ENCODE measurements around the gene KLHDC3.
"Not testable (repeated sequence)": the region's sequence is repeated elsewhere in the genome, so short reads cannot be mapped to it uniquely, and the experiment has no call there.

KLHDC3 gene

DNA sequence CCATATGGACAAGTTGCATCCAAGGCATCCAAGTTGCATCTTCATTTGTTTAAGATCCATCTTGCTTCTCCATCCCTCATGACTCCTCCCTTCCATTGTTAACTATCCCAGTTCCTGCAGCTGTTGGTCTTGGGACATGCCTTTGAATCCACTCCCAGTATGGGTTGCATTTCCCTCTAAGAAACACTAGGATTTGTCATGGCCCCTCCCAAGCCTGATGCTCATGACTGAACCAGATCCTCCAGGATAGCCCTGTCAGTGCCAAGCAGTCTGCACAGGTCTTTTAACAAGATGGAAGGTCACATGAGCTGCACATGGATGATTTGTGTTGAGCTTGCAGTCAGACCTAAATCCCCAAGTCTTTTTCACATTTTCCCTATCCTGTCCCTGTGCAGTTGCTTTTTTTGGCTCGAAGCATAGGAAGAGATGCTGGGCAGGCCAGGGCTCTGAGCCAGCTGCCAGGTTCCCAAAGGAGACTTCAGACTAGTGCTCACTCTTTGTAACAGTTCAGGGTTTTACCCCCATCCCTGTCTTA, 25.5 kb upstream of the KLHDC3 start:
- no peak for DNase-seq (ENCODE audit: low spot score)

DNA sequence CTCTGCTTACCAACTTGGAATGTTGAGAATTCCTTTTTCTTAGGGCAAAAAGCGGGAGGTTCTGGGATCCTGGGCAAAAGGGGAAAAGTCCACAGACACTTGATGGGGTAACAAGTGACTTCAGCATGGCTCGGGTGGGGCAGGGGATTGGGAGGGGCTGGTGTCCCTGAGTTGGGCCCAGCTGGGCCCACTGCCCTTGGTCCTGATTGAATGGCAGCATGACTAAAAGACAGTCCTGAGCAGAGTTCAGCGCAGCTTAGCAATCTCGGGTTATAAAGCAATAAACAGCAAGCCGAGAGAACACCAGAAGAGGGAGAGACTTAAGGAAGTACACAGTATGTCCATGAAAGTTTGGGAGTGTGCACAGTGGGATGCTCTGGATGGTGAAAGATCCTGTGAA, 24.1 kb upstream of the KLHDC3 start:
- no peak for DNase-seq (ENCODE audit: low spot score)

DNA sequence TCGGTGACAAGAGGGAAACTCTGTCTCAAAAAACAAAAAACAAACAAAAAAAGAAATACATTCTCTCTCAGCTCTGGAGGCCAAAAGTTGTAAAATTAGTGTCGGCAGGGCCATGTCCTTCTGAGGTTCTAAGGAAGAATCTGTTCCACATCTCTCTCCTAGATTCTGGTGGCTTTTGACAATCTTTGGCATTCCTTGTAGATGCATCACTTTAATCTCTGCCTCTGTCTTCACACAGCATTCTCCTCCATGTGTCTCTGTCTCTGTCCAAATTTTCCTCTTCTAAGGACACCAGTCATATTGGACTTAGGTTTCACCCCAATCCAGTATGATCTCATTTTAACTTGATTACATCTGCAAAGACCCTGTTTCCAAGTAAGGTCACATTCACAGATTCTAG, 20.6 kb upstream of the KLHDC3 start:
- DNase-seq (ENCODE audit: low spot score): no peak

DNA sequence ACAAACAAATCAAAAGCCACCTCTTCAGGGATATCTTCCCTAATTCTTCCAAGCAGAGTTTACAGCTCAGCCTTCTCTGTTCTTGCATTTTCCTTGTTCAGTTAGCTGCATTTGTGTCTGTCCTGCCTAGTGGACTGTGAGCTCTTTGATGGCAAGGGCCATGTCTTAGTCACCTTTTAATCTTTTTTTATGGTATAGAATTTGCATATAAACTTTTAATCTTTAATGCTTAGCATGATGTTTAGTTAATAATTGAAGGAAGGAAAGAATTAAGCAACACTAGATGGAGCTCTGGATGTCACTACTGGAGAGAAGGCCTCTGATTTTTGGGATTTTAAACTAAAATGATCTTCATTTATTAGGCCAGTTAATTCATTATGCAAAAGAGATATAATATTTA, 17.5 kb upstream of the KLHDC3 start:
- no peak for DNase-seq (ENCODE audit: low spot score)

DNA sequence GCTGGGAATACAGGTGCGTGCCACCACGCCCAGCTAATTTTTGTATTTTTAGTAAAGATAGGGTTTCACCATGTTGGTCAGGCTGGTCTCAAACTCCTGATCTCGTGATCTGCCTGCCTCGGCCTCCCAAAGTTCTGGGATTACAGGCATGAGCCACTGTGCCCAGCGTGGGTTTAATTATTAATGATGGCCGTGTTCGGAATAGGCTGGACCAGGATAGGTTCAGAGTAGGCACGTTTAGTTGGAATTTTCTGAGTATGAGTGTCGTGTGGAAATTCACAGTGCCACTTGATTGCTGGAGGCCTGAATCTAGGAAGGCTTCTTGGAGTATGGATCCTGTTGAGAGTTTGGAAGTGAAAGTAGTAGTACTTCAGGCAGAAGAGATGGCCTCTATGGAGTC, 15.8 kb upstream of the KLHDC3 start:
- not testable (repeated sequence) for DNase-seq (ENCODE audit: low spot score)

DNA sequence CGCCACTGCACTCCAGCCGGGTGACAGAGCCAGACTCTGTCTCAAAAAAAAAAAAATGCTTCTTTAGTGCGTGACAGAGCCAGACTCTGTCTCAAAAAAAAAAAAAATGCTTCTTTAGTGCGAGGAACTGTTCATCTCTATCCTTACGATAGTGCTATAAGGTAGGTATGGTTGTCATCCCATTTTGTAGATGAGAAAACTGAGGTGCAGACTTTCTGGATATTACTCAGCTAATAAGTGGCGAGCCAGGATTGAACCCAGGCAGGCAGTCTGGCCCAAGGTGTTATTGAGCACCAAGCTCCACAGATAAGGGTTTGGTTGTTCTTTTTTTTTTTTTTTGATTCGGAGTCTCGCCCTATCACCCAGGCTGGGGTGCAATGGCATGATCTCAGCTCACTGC, 12.2 kb upstream of the KLHDC3 start:
- DNase-seq (ENCODE audit: low spot score): no peak

DNA sequence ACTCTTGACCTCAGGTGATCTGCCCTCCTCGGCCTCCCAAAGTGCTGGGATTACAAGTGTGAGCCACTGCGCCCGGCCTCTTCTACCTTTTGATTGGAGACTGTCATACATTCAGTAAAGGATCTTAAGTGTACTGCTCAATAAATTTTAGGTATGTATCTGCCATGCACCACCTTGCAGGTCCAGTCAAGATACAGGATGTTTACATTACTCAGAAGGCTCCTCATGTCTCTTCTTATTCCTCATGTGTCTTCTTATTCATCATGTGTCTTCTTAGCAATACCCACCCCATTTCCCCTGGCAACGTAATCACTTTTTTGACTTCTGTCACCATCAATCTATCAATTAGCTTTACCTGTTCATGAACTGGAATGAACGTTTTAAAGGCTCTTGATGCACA, 8.2 kb upstream of the KLHDC3 start:
- DNase-seq (ENCODE audit: low spot score): no peak

DNA sequence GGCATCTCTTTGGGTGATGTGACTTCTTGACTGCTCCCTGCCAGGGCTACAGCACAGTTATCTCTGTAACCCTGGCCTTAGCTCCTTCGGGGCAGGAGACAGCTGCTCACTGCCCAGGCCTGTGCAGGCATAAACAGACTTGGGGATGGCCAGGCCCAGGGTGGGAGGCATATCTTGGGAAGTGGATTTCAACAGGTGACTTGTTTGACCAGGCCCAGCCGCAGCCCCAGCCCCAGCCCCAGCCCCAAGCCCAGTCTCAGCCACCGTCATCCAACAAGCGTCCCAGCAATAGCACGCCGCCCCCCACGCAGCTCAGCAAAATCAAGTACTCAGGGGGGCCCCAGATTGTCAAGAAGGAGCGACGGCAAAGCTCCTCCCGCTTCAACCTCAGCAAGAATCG, 7.8 kb upstream of the KLHDC3 start:
- DNase-seq (ENCODE audit: low spot score): no peak

DNA sequence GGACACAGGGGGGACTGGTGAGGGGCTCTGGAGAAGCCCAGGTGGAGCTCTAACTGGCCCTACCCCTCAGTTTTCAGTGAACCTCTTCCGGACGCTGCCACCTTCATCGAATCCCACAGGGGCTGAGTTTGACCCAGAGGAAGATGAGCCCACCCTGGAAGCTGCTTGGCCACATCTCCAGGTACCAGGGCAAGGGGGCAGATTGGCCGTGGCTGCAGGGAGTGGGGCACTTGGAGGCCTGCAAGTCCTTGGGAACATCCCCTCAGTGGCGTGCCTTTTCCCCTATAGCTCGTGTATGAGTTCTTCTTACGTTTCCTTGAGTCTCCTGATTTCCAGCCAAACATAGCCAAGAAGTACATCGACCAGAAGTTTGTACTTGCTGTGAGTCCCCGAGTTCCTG, 6.9 kb upstream of the KLHDC3 start:
- DNase-seq (ENCODE audit: low spot score): no peak

DNA sequence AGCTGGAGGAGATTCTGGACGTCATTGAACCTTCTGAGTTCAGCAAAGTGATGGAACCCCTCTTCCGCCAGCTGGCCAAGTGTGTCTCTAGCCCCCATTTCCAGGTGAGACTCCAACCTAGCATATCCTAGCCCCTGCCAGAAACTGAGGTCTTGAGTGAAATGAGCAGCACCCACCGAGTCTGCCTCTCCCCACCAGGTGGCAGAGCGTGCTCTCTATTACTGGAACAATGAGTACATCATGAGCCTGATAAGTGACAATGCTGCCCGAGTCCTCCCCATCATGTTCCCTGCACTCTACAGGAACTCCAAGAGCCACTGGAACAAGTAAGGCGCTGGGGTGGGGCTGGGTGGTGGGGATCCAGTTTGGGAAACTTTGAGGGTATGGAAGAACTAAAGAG, 4.9 kb upstream of the KLHDC3 start:
- peak; percentile 80 for DNase-seq (ENCODE audit: low spot score)

DNA sequence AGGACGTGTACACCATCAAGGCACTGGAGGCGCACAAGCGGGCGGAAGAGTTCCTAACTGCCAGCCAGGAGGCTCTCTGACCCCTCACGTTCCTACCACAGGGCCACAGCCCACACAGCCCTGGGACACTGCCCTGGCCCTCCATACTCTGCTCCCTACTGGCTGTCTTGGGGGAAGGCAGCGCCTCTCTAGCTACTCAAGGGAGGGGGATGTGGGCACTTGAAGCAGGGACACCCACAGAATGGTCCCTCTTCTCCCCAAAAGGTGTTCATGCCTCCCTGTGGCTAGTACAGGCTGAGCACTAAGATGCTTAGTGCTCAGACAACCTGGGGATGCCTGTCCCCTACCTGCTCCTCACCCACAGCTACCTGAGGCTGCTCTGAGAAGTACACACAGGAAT, 2.8 kb upstream of the KLHDC3 start:
- DNase-seq (ENCODE audit: low spot score): no peak

DNA sequence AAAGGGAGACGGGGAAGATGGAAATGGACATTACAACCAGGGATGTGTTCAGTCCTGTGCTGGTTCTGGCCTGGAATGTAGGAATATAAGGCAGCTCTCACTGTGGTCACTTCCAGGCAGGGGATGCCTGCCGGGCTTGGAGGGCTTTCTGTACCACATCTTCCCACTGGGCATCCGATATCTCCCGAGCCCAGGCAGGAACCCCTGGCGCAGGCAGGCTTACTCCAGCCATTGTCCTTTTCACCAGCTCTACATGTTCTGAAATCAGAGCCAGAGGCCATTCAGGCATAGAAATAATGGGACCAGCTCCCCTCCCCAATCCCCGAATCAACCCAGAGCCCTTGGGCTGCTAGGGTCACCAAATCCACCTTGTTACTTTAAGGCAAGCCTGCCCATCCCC, 1.7 kb upstream of the KLHDC3 start:
- no peak for DNase-seq (ENCODE audit: low spot score)

DNA sequence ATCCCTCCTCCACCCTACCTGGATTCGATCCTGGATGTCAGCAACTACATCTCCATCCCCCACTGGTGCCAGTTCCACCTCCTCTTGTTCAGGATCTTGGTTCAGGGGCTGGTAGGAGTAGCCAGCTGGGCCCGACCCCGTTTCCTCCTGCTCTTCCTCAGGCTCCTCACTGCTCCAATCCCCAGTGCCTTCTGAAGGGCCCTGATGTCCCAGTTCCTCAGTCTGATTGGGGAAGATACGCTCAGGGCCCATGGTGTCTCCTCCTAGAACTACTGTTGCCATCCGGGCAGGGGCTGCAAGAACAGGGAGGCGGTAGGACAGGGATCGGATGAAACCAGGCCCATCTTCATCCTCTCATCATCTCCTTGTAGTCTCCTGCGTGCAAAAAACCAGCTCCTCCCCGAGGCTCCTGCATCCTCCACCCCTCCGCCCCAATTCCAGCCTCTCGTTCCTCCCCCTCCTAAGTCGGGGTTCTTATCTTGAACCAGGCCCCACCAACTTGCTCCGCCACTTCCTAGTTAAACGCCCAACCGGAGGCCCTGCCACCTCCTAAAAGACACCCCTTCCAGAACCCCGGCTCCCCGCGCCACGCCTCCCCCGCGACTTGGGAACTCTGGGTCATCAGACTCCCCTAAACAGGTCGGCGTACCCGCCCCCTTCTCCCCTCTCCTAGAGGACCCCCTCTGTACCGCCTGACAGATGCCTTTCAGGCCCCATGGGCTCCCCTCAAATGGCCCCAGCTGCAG, 779 bp upstream of the KLHDC3 start:
- DNase-seq (ENCODE audit: low spot score): peak; percentile 22

DNA sequence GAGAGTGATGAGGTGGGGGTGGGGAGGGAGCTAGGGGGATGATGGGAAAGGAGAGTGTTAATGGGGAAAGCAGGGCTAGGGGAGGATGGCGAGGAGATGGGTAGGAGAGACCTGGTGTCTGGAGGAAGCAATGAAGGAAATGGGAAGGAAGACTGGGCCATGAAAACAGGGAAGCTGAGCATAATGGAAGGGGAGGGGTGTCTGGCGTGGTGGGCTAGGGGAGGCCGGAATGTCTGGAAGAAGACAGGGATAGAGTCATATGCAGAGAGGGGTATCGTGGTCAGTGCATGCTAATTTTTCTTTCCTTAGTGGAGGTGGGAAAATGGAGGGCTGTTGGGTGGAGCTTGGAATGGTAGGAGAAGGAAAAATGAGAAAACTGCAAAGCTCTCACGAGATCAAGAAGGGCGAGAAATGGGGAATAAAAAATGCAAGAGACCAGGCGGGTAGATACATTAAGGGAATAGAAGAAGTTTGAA, 423 bp downstream of the KLHDC3 start:
- peak; percentile 20 for DNase-seq (ENCODE audit: low spot score)

DNA sequence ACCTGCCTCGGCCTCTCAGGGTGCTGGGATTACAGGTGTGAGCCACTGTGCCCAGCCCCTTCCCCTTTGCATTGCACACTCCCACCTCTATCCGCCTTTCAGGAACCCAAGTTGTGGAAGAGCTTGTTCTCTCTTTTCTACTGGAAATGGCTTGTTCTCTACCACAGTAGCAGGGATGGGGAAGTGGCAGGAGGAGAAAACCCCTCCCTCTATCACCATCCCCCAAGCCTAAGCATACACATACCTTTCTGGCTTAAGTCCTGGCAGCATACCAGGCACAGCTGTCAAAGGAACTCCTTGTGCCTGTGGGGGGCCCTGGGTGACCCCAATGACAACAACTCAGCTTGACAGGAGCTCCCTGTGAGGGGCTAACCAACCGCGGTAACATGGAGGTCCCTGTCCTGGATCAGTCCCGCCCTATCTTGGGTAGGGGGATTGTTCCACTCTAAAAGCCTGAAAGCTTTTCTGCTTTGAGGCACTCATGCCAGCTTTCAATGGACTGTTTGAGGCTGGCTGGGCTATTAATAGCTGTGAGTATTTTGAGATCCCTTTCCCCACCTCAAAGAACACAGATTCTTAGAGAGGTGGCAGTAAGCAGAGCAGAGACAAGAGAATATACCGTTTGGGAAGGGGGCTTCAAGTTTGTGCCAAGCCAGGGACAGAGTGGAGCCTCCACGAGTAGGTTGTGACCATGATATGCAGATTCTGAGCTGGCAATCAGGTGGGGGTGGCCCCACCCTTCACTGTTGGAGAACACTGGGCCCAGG, 2.3 kb downstream of the KLHDC3 start:
- no peak for DNase-seq (ENCODE audit: low spot score)

DNA sequence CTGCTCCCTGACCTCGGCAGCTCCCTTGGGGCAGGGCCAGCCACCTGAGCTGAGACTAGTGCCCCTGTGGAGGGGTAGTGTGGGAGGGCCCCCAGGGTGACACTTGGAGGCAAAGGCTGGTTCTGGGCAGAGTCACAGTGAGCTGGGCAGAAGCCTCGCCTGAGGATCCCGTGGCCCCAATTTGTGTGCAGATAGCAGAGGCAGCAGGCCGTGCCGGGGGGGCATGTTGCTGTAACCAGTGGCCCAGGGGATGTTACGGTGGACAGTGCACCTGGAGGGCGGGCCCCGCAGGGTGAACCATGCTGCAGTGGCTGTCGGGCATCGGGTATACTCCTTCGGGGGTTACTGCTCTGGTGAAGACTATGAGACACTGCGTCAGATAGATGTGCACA, 2.9 kb downstream of the KLHDC3 start:
- no peak for DNase-seq (ENCODE audit: low spot score)

DNA sequence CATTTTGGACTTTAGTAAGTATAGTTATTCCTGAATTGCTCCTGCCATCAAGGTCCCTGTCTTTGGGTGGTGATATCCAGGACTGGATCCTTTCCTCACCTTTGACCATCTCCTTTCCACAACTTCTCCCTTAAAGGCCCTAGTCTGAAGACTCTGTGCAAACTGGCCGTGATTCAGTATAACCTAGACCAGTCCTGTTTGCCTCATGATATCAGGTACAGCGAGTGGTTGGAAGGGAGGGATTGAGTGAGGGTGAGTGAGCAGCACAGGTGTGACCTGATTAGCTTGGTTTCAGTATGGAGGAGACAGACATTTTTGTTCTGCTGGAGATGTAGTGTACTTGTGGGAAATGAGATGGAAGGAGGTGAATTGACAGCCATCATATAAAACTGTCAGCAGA, 5.1 kb downstream of the KLHDC3 start:
- no peak for DNase-seq (ENCODE audit: low spot score)

DNA sequence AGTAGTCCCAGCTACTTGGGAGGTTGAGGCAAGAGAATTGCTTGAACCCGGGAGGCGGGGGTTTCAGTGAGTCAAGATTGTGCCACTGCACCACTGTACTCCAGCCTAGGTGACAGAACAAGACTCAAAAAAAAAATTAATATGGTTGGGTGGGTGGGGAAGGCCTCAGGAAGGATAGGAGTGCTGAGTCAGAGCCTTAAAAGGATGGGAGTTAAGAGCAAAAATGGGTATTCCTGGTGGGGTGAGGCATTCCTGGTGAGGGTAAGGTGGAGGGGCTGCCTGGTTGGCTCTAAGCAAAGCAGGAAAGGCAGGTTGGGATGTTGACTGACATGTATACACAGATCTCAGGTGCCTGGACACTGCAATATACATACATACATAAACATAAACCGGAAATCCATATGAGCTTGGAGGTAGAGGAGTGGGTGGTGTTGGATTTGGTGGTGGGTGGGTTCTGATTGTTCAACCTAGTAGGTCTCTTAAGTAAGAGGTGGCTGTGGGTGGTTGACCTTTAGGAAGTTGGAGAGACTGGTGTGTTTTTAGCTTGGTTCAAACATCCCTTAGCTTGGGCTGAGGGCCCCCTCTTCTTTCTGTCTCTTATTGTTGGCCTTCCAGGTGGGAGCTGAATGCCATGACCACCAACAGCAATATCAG, 6.1 kb downstream of the KLHDC3 start:
- no peak for DNase-seq (ENCODE audit: low spot score)

DNA sequence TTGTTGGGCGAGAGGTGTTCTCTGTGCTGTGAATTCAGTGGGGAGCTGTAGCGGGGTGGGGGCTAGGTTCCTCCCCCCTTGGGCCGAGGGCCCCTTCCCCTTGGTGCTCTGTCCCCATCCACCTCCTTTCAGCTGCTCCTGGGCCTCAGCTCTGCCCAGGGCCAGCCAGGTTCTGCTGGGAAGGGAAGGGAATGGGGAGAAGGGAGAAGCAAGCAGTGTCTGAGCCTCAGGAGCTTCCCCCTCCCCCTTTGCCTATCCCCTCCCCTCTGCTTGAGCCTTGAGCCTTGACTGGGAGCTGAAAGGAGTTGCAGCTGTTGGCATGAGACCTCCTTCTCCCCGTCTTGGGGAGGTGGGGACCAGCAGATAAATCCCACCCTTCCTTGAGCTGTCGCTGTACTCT, 6.8 kb downstream of the KLHDC3 start:
- no peak for DNase-seq (ENCODE audit: low spot score)

DNA sequence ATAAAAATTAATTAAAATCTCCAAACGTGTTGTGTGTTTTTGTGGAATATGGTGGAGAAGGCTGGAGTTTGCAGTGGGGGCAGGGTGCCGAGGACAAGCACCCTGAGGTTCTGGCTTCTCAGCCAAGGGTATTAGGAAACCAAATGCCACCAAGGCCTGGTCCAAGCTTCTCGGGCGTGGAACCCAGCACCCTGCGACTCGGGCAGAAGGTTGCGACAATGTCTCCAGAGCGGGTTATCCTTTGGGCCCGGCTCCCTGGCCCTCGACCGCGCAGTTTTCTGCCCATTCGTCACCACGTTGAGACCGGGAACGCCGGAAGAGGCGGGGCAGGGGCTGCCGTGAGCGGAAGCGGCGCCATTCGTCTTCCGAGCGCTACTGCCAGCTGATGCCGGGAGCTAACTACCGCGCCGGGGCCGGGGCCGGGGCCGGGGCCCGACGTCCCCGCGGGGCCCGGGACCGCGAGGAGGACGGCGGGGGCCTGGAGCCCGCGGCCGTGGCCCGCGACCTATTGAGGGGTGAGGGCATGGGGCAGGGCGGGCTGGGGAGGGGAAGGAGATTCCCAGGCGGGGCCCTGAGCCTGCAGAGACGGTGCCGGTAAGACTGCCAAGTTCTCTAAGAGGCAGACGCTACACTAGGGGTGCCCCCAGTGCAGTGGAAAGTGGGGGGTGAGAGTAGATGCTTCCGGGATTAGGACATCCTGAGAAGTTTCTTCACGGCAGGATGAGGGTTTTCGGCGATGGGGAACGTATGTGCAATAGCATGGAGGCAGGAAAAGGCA, 7.4 kb downstream of the KLHDC3 start, which contains the start of gene RRP36:
RRP36 (plus strand) TSS at position 354 of the 778 bp plus-strand sequence; CDS start at position 386, 32 bp downstream.
- DNase-seq (ENCODE audit: low spot score): peak; percentile 68

DNA sequence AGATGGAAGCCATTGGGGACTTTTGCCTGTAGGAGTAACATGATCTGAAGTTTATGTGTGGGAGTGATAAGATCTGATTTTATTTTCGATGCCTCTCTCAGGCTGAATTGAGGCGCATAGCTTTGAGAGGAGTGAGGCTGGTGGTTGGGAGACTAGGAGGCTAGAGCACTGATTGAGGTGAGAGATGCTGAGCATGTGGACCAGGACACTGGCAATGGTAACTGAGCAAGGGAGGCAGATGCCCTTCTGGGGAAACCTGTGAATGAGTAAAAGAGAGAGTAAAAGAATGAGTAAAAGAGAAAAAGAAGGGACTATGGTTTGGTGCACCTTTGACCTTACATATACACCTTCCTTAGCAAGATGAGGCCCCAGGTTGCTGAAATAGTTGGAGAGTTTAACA, 10.4 kb downstream of the KLHDC3 start:
- DNase-seq (ENCODE audit: low spot score): no peak

DNA sequence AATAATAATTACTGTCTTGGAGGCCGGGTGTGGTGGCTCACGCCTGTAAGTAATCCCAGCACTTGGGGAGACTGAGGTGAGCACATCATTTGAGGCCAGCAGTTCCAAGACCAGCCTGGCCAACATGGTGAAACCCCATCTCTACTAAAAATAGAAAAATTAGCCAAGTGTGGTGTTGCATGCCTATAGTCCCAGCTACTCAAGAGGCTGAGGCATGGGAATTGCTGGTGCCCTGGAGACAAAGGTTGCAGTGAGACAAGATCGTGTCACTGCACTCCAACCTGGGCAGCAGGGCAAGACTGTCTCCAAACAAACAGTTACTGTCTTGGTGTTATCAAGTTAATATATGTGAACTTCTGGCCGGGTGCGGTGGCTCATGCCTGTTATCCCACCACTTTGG, 12.3 kb downstream of the KLHDC3 start:
- DNase-seq (ENCODE audit: low spot score): no peak
